ENCODE measurements around the gene RALGDS. TPM values are rescaled to one million over a fixed set of nuclear protein-coding genes. Genes with fewer than 3 reads are reported as not detected.

RALGDS gene
- total and polyA plus RNA-seq, 4 donors, result 67.4 to 134 (median 99.4) TPM

DNA sequence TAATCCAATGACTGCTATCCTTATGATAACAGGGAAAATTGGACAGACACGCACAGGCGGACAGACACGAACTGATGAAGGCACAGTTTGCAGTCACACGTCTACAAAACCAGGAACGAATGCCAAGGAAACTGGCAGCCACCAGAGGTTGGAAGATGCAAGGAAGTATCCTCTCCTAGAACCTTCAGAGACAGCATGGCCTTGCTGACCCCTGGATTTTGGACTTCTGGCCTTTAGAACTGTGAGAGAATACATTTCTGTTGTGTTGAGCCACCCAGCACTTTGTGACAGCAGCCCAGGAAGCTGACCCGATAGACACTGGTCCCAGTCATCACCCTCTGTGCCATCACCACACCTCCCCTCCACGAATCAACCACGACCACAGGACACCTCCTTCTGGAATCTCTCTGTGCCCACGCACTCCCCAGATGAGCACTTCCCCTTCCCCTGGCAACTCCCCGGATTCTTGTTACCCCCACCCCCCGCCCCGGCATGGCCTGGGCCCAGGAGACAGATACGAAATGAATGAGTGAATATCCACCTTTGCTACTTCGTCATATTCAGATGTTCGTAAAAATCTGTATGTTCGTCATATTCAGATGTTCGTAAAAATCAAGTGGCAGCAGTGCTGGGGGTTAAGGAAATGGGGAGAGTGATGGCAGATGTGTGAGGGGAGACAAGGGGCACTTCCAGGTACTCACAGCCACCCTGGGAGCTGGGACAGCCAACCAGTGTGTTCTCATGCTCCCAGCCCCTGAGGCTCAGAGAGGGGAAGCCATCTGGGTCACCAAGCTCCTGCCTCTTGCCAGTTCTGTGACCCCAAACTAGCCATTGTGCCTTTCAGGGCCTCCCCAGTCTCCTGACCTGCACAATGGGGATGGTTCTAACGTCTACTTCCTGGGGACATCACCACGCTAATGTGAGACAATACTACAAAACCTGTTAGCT is 24.1 kb upstream of the RALGDS start:
- H3K4me1 ChIP-seq (ENCODE audit: control insufficient read depth, insufficient read depth, low read length), result peaks cover 86% of the 10 kb centered on the region
- no peaks in the 10 kb centered on the region for H3K27me3 ChIP-seq (ENCODE audit: control insufficient read depth, insufficient read depth, low read length)
- WGBS (ENCODE audit: insufficient coverage), result 62% methylated on average over 12 of the region's 19 CpGs
- peak overlapping the region; percentile 27 for H3K27ac ChIP-seq (ENCODE audit: low read depth, low read length)
- no peaks in the 10 kb centered on the region for H3K9me3 ChIP-seq (ENCODE audit: control insufficient read depth, insufficient read depth, low read length)
- peaks cover 35% of the 10 kb centered on the region for H3K36me3 ChIP-seq (ENCODE audit: control insufficient read depth, insufficient read depth, low read length)
- no peak for DNase-seq (ENCODE audit: low read depth in 4 of 6, low spot score in 6 of 6)
- H3K4me3 ChIP-seq (ENCODE audit: low read depth, low read length), result peak overlapping the region; percentile 7

DNA sequence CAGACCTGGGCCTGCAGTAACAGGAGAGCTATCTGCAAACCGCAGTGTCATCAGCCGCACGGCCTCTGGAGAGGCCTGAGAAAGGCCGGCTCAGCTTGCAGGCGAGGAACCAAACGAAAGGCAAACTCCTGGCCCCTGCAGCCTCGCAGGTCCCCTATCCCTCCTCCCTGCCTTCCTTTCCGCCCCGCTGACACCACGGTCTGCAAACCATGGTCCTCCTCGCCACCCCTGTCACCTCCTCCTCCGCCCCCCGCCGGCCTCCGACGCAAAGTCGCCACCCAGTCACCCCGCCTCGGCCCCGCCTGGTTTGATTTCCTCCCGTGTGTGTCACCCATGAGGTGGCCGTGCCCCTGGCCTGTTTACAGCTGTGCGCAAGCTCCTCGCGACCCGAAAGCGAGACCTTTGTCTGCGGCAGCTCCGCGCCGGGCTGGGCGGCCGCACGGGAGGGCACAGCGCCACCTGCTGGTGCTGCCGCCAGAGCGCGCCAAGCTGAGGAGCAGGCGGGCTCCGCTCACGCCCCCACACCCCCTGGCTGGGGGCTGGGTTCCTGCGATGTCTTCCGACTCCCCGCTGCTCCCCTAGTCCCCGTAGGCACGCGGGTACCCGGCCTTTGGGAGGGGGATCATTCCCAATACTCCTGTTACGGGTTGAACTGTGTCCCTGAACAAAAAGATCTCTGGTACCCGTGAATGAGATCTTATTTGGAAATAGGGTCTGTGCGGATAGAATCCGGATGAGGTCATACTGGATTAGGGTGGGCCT is 23.3 kb upstream of the RALGDS start:
- WGBS (ENCODE audit: insufficient coverage), result 5% methylated on average over 45 of the region's 52 CpGs
- Histone ChIP-seq H3K9me3 (ENCODE audit: control insufficient read depth, insufficient read depth, low read length) (no peaks in the 10 kb centered on the region), H3K4me1 (ENCODE audit: control insufficient read depth, insufficient read depth, low read length) (peaks cover 88% of the 10 kb centered on the region), H3K4me3 (ENCODE audit: low read depth, low read length) (peak overlapping the region; percentile 37), H3K27me3 (ENCODE audit: control insufficient read depth, insufficient read depth, low read length) (no peaks in the 10 kb centered on the region), H3K27ac (ENCODE audit: low read depth, low read length) (peak overlapping the region; percentile 27), H3K36me3 (ENCODE audit: control insufficient read depth, insufficient read depth, low read length) (peaks cover 40% of the 10 kb centered on the region)
- peak in 2 of 6 donors; percentile 92 to 93 for DNase-seq (ENCODE audit: low read depth in 4 of 6, low spot score in 6 of 6)

DNA sequence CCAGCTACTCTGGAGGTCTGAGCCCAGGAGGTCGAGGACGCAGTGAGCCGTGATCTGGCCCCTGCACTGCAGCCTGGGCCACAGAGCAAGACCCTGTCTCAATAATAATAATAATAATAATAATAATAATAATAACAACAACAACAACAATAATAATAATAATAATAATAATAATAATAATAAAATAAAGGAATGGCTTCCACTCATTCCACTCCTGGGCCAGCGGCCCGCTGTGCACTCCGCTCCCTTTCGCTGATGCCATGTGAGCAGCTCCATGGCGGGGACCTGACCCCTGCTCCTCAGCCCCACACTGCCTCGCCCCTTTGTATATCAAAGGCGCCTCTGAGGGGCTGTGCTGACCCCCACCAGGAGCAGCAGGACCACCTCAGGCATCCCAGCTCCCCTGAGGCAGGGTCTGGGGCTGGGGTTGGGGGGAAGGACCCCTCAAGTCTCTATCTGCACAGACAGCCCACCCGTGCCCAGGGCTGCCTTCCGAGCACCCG is 22.6 kb upstream of the RALGDS start:
- H3K27ac ChIP-seq (ENCODE audit: low read depth, low read length), result peak overlapping the region; percentile 17
- 47% methylated on average over 7 of the region's 13 CpGs for WGBS (ENCODE audit: insufficient coverage)
- peaks cover 45% of the 10 kb centered on the region for H3K36me3 ChIP-seq (ENCODE audit: control insufficient read depth, insufficient read depth, low read length)

GRCh38 chr9:133142684-133143622 is 21.9 kb upstream of the RALGDS start:
- Histone ChIP-seq H3K27me3 (ENCODE audit: control insufficient read depth, insufficient read depth, low read length) (no peaks in the 10 kb centered on the region), H3K4me1 (ENCODE audit: control insufficient read depth, insufficient read depth, low read length) (peaks cover 95% of the 10 kb centered on the region), H3K9me3 (ENCODE audit: control insufficient read depth, insufficient read depth, low read length) (no peaks in the 10 kb centered on the region), H3K27ac (ENCODE audit: low read depth, low read length) (no peak overlapping the region), H3K36me3 (ENCODE audit: control insufficient read depth, insufficient read depth, low read length) (peaks cover 52% of the 10 kb centered on the region), H3K4me3 (ENCODE audit: low read depth, low read length) (no peak overlapping the region)
- no peak for DNase-seq (ENCODE audit: low read depth in 4 of 6, low spot score in 6 of 6)
- WGBS (ENCODE audit: insufficient coverage), result 60% methylated on average over 14 of the region's 18 CpGs

More for the DNA sequence above, 22.6 kb upstream of the RALGDS start:
- no peak for DNase-seq (ENCODE audit: low read depth in 4 of 6, low spot score in 6 of 6)
- H3K27me3 ChIP-seq (ENCODE audit: control insufficient read depth, insufficient read depth, low read length), result no peaks in the 10 kb centered on the region
- H3K4me3 ChIP-seq (ENCODE audit: low read depth, low read length), result peak overlapping the region; percentile 37
- H3K9me3 ChIP-seq (ENCODE audit: control insufficient read depth, insufficient read depth, low read length), result no peaks in the 10 kb centered on the region
- H3K4me1 ChIP-seq (ENCODE audit: control insufficient read depth, insufficient read depth, low read length), result peaks cover 95% of the 10 kb centered on the region

- no peaks in the 10 kb centered on the region for H3K9me3 ChIP-seq (ENCODE audit: control insufficient read depth, insufficient read depth, low read length)
- no peak overlapping the region for H3K27ac ChIP-seq (ENCODE audit: low read depth, low read length)
- H3K27me3 ChIP-seq (ENCODE audit: control insufficient read depth, insufficient read depth, low read length), result no peaks in the 10 kb centered on the region
- 28% methylated on average over 16 of the region's 16 CpGs for WGBS (ENCODE audit: insufficient coverage)
- no peak overlapping the region for H3K4me3 ChIP-seq (ENCODE audit: low read depth, low read length)
- peaks cover 53% of the 10 kb centered on the region for H3K36me3 ChIP-seq (ENCODE audit: control insufficient read depth, insufficient read depth, low read length)
- peak in 2 of 6 donors; percentile 53 to 66 for DNase-seq (ENCODE audit: low read depth in 4 of 6, low spot score in 6 of 6)
- H3K4me1 ChIP-seq (ENCODE audit: control insufficient read depth, insufficient read depth, low read length), result peaks cover 95% of the 10 kb centered on the region
Measured at GRCh38 chr9:133141833-133142595, 21.0 kb upstream of the RALGDS start.

DNA sequence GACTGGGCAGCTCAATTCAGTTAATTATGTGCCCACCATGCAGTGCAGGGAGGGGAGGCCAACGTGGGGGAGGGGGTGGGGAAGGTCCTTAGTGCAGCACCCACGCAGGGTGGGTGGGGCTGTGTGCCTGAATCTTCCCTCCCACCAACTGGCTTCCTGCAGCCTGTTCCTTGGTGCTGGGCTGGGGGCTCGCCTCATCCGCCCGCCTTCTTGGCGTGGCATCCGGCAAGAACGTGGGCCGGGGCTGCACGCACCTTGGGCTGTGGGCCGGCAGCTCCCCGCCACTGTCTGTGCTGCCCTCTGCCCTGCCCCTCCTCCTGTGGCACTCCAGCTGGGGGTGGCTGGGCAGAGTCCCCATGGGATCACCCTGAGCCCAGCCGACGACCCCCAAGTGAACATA is 19.6 kb upstream of the RALGDS start:
- H3K27ac ChIP-seq (ENCODE audit: low read depth, low read length), result no peak overlapping the region
- peaks cover 47% of the 10 kb centered on the region for H3K36me3 ChIP-seq (ENCODE audit: control insufficient read depth, insufficient read depth, low read length)
- 92% methylated on average over 12 of the region's 14 CpGs for WGBS (ENCODE audit: insufficient coverage)
- no peaks in the 10 kb centered on the region for H3K27me3 ChIP-seq (ENCODE audit: control insufficient read depth, insufficient read depth, low read length)
- no peaks in the 10 kb centered on the region for H3K9me3 ChIP-seq (ENCODE audit: control insufficient read depth, insufficient read depth, low read length)
- peaks cover 93% of the 10 kb centered on the region for H3K4me1 ChIP-seq (ENCODE audit: control insufficient read depth, insufficient read depth, low read length)
- no peak for DNase-seq (ENCODE audit: low read depth in 4 of 6, low spot score in 6 of 6)
- no peak overlapping the region for H3K4me3 ChIP-seq (ENCODE audit: low read depth, low read length)

DNA sequence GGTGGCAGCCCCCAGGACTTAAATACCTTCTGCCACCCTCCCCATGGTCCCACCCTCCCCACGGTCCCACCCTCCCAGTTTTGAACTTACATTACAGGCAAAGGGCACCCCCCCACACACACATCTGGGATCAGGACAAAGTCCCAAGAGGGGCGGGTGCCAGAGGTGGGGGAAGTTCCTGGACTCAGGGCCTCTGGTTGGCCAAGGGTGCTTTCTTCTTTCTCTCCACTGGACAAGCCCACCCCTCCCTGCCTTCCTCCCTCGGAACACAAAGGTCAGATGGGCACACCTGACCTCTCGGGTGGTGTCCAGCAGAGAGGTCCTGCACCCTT is 19.1 kb upstream of the RALGDS start:
- DNase-seq (ENCODE audit: low read depth in 4 of 6, low spot score in 6 of 6), result no peak
- WGBS (ENCODE audit: insufficient coverage), result 80% methylated on average over 3 of the region's 4 CpGs
- no peak overlapping the region for H3K4me3 ChIP-seq (ENCODE audit: low read depth, low read length)
- H3K27me3 ChIP-seq (ENCODE audit: control insufficient read depth, insufficient read depth, low read length), result no peaks in the 10 kb centered on the region
- H3K4me1 ChIP-seq (ENCODE audit: control insufficient read depth, insufficient read depth, low read length), result peaks cover 93% of the 10 kb centered on the region
- peaks cover 48% of the 10 kb centered on the region for H3K36me3 ChIP-seq (ENCODE audit: control insufficient read depth, insufficient read depth, low read length)
- no peak overlapping the region for H3K27ac ChIP-seq (ENCODE audit: low read depth, low read length)
- no peaks in the 10 kb centered on the region for H3K9me3 ChIP-seq (ENCODE audit: control insufficient read depth, insufficient read depth, low read length)

DNA sequence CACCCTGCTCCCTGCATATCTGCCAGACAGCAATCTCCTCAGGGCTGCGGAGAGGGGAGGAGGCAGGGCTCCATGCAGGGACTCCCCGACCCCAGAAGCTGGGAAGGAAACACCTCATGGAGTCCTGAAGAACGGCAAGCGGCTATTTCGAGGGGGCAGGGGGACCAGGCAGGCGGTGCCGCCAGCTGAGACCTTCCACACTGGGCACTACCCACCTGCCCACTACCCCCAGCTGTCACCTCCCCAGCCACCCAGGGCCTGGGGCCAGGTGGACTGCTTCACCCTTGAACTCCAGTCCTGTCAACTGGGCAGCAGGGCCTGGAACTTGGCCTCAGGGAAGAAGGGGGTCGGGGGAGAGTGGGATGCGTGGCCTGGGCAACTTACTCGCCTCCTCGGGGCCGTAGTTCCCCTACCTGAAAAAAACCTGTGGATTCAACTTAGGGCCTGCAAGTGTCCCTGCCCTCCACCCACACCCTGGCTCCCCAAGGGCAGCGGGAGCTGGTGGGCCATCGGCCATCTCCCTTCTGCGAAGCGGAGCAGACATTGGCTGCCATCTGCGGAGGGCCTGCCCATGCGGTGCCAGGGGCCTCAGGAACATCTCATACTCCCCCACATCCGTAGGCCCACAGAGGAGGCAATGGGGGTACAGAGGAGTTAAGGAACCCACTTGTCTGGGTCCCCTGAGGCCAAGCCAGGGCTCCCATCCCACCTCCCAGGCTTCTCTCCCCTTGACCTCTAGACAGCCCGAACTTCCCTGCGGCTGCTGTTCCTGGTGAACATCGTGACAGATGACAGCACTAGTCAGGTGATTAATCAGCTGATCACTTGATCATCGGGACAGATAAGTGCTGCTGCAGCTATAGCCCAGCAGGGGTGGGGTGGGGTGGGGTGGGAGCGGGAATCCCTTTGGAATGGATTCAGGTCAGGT is 18.5 kb upstream of the RALGDS start:
- H3K27ac ChIP-seq (ENCODE audit: low read depth, low read length), result no peak overlapping the region
- 87% methylated on average over 12 of the region's 24 CpGs for WGBS (ENCODE audit: insufficient coverage)
- H3K4me1 ChIP-seq (ENCODE audit: control insufficient read depth, insufficient read depth, low read length), result peaks cover 93% of the 10 kb centered on the region
- no peak for DNase-seq (ENCODE audit: low read depth in 4 of 6, low spot score in 6 of 6)
- H3K9me3 ChIP-seq (ENCODE audit: control insufficient read depth, insufficient read depth, low read length), result no peaks in the 10 kb centered on the region
- peaks cover 50% of the 10 kb centered on the region for H3K36me3 ChIP-seq (ENCODE audit: control insufficient read depth, insufficient read depth, low read length)
- H3K4me3 ChIP-seq (ENCODE audit: low read depth, low read length), result no peak overlapping the region
- no peaks in the 10 kb centered on the region for H3K27me3 ChIP-seq (ENCODE audit: control insufficient read depth, insufficient read depth, low read length)
